ENCODE data around the gene TSPO2. TPM values are rescaled to one million over a fixed set of nuclear protein-coding genes. Genes with fewer than 3 reads are reported as not detected.

Gene TSPO2
- total and polyA plus RNA-seq, 2 donors (not counting 3 experiments of a cell fraction or from before 2014, with no cell fraction given): not detected

DNA sequence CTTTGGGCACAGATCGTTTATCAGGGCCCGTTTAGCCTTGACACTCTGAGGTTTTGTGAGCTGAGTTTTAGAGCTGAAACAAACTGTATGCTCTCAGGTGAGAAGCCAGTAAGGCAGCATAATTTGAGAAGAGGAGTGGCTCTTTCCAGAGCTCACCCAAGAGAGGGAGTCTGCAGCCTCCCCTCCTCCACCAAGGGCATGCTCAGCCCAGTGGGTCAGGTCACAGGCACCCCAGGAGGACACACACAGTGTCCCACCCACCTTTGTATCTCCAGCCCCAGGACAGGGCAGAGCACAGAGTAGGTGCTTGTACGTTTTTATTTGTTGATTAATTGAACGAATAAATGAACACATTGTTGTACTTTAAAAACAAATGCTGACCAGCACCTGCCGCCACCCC is 3.4 kb downstream of the TSPO2 start:
- Histone ChIP-seq H3K9me3 (replicated peaks; ENCODE audit: control insufficient read depth, insufficient read depth, low read length) (no peaks in the 10 kb centered on the region), H2AFZ (ENCODE audit: low read depth, low read length) (no peak overlapping the region), H3K36me3 (ENCODE audit: control insufficient read depth in 2 of 2, extremely low read depth in 1 of 2, insufficient read depth in 2 of 2, low read length in 2 of 2) (no peaks in the 10 kb centered on the region), H3K9ac (replicated peaks; ENCODE audit: extremely low read depth, insufficient read depth, low read length) (no peak overlapping the region), H3K4me2 (ENCODE audit: insufficient read depth, low read length) (no peak overlapping the region), H3K79me2 (ENCODE audit: control insufficient read depth, insufficient read depth, low read length) (no peaks in the 10 kb centered on the region), H3K27ac (ENCODE audit: insufficient read depth, low read depth, low read length) (no peak overlapping the region), H4K20me1 (replicated peaks; ENCODE audit: control insufficient read depth, extremely low read depth, insufficient read depth, low read length) (no peaks in the 10 kb centered on the region), H3K9me1 (replicated peaks; ENCODE audit: control insufficient read depth, extremely low read depth, insufficient read depth, low read length) (no peaks in the 10 kb centered on the region), H3K27me3 (ENCODE audit: control insufficient read depth in 2 of 2, insufficient read depth in 2 of 2, low read length in 2 of 2) (peaks cover 0 to 2% of the 10 kb centered on the region in 2 experiments), H3K4me3 (replicated peaks in 1 of 3; ENCODE audit: insufficient read depth in 1 of 3, low read depth in 1 of 3, low read length in 3 of 3) (no peak overlapping the region), H3K4me1 (ENCODE audit: control insufficient read depth, extremely low read depth, insufficient read depth, low read length) (peaks cover 2% of the 10 kb centered on the region)
- ChIA-PET POLR2A (no interaction called here), CTCF (interaction anchor here (0.7 to 1.6 kb wide), 4 partner anchors 9 to 14 kb away, joined by 3 to 10 read pairs (median 4); no protein-coding TSS in a partner anchor)
- no peak for TF ChIP-seq GATA2 (IDR thresholded peaks at IDR 0.05; ENCODE audit: insufficient read depth, insufficient read length, low read depth, low read length)
- no peak for TF ChIP-seq POLR2AphosphoS5 (IDR thresholded peaks at IDR 0.05; ENCODE audit: insufficient read depth, low read depth, low read length)
- TF ChIP-seq POLR2A (IDR thresholded peaks at IDR 0.05; ENCODE audit: low read depth, low read length): no peak
- no peak for TF ChIP-seq MYC (IDR thresholded peaks at IDR 0.05; ENCODE audit: low read depth, low read length)
- no peak for TF ChIP-seq EZH2 (IDR thresholded peaks at IDR 0.05; ENCODE audit: borderline replicate concordance, low read depth, low read length, severe bottlenecking)
- TF ChIP-seq, protein P1, sequence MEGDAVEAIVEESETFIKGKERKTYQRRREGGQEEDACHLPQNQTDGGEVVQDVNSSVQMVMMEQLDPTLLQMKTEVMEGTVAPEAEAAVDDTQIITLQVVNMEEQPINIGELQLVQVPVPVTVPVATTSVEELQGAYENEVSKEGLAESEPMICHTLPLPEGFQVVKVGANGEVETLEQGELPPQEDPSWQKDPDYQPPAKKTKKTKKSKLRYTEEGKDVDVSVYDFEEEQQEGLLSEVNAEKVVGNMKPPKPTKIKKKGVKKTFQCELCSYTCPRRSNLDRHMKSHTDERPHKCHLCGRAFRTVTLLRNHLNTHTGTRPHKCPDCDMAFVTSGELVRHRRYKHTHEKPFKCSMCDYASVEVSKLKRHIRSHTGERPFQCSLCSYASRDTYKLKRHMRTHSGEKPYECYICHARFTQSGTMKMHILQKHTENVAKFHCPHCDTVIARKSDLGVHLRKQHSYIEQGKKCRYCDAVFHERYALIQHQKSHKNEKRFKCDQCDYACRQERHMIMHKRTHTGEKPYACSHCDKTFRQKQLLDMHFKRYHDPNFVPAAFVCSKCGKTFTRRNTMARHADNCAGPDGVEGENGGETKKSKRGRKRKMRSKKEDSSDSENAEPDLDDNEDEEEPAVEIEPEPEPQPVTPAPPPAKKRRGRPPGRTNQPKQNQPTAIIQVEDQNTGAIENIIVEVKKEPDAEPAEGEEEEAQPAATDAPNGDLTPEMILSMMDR (IDR thresholded peaks at IDR 0.05; ENCODE audit: extremely low read depth in 1 of 2, insufficient read depth in 1 of 2, low read depth in 1 of 2, low read length in 2 of 2): no peak
- TF ChIP-seq MAX (IDR thresholded peaks at IDR 0.05; ENCODE audit: insufficient read depth, insufficient read length): no peak
- dilution Hi-C loops (cut with MboI; ENCODE audit: extremely low pct_ligation_motif_present, low sequenced_read_pairs): no loop called here
- DNase-seq (ENCODE audit: low read depth, low spot score) (no peak), FAIRE-seq (no peak)
- no TSS peak for BruUV-seq (replicated peaks)
- intact Hi-C loops (cut with micrococcal nuclease): no loop called here
